ENCODE results near the gene OTOG.

The OTOG gene

GRCh38 chr11:17512101-17512500, 35.0 kb upstream of the OTOG start:
- no peak for DNase-seq

DNA sequence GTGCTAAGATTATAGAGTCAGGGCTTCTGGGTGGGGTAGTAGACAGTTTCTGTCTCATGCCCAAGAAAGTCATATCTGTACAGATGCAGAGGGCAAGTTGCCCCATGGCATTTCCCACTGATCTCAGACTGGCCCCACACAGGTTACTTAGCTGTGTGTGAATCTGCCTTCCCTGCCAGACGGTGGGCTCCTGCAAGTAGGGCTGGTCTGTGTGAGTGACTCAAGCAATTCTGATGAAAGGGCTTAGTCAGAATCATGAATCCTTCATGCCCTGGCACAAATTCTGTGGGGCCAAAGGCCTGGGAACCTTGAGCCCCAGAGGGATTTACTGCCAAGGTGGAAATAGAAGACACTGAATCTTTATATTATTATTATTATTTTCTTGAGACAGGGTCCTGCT, 33.2 kb upstream of the OTOG start:
- H3K4me2 ChIP-seq (ENCODE audit: low read depth, low read length) = no peak overlapping the region
- H3K9me2 ChIP-seq (replicated peaks; ENCODE audit: insufficient read depth, low read length) = no peaks in the 10 kb centered on the region
- DNase-seq = no peak
- H2AFZ ChIP-seq (ENCODE audit: low read length) = no peak overlapping the region
- no peaks in the 10 kb centered on the region for H3K36me3 ChIP-seq (replicated peaks; ENCODE audit: insufficient read depth, low read length)
- no peaks in the 10 kb centered on the region for H3K27me3 ChIP-seq (replicated peaks; ENCODE audit: insufficient read depth, low read length)
- no peaks in the 10 kb centered on the region for H3K9me3 ChIP-seq (replicated peaks; ENCODE audit: insufficient read depth, low read length)
- no peaks in the 10 kb centered on the region for H4K20me1 ChIP-seq (ENCODE audit: insufficient read depth, low read length)
- no peaks in the 10 kb centered on the region for H3F3A ChIP-seq (ENCODE audit: insufficient read depth, low read length)
- TF ChIP-seq EZH2phosphoT487 (IDR thresholded peaks at IDR 0.05; ENCODE audit: low read length) = no peak
- TF ChIP-seq, protein P1, sequence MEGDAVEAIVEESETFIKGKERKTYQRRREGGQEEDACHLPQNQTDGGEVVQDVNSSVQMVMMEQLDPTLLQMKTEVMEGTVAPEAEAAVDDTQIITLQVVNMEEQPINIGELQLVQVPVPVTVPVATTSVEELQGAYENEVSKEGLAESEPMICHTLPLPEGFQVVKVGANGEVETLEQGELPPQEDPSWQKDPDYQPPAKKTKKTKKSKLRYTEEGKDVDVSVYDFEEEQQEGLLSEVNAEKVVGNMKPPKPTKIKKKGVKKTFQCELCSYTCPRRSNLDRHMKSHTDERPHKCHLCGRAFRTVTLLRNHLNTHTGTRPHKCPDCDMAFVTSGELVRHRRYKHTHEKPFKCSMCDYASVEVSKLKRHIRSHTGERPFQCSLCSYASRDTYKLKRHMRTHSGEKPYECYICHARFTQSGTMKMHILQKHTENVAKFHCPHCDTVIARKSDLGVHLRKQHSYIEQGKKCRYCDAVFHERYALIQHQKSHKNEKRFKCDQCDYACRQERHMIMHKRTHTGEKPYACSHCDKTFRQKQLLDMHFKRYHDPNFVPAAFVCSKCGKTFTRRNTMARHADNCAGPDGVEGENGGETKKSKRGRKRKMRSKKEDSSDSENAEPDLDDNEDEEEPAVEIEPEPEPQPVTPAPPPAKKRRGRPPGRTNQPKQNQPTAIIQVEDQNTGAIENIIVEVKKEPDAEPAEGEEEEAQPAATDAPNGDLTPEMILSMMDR (IDR thresholded peaks at IDR 0.05; ENCODE audit: low read length) = no peak
- no peak for TF ChIP-seq EZH2 (optimal IDR thresholded peaks at IDR 0.05; ENCODE audit: low read depth, low read length)
- no peaks in the 10 kb centered on the region for H3K79me2 ChIP-seq (ENCODE audit: low read length)
- no peak overlapping the region for H3K9ac ChIP-seq (ENCODE audit: low read length)
- H3K27ac ChIP-seq (ENCODE audit: low read length) = no peak overlapping the region
- no peak overlapping the region for H3K4me3 ChIP-seq (ENCODE audit: low read length)
- H3K4me1 ChIP-seq (ENCODE audit: low read length) = peaks cover 4% of the 10 kb centered on the region

More at GRCh38 chr11:17512101-17512500, 35.0 kb upstream of the OTOG start:
- Histone ChIP-seq H3K79me2 (ENCODE audit: low read length) (no peaks in the 10 kb centered on the region), H3K36me3 (replicated peaks; ENCODE audit: insufficient read depth, low read length) (no peaks in the 10 kb centered on the region), H3K9ac (ENCODE audit: low read length) (no peak overlapping the region), H3F3A (ENCODE audit: insufficient read depth, low read length) (no peaks in the 10 kb centered on the region), H3K27ac (ENCODE audit: low read length) (no peak overlapping the region), H3K9me3 (replicated peaks; ENCODE audit: insufficient read depth, low read length) (no peaks in the 10 kb centered on the region), H3K4me1 (ENCODE audit: low read length) (peaks cover 4% of the 10 kb centered on the region), H3K4me3 (ENCODE audit: low read length) (no peak overlapping the region), H3K4me2 (ENCODE audit: low read depth, low read length) (no peak overlapping the region), H4K20me1 (ENCODE audit: insufficient read depth, low read length) (no peaks in the 10 kb centered on the region), H2AFZ (ENCODE audit: low read length) (no peak overlapping the region), H3K27me3 (replicated peaks; ENCODE audit: insufficient read depth, low read length) (no peaks in the 10 kb centered on the region), H3K9me2 (replicated peaks; ENCODE audit: insufficient read depth, low read length) (no peaks in the 10 kb centered on the region)
- TF ChIP-seq, protein P1 (IDR thresholded peaks at IDR 0.05; ENCODE audit: low read length) = no peak
- TF ChIP-seq EZH2phosphoT487 (IDR thresholded peaks at IDR 0.05; ENCODE audit: low read length) = no peak
- TF ChIP-seq EZH2 (optimal IDR thresholded peaks at IDR 0.05; ENCODE audit: low read depth, low read length) = no peak

DNA sequence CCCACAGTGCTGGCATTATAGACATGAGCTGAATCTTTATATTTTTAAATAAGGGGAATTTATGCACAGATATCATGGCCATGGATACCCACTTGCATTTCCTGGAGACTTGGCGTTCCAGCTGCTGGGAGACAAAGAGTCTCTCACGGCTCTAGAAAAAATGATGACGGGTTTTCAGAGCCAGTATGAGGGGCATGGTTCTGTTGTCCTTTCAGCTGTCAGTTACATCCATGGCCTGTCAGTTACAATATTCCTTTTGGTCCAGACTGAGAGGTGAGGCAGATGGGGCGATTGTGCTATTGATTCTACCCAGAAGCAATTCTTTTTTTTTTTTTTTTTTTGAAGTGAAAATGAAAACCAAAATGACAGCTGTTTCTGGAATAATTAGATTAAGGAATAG, 32.6 kb upstream of the OTOG start:
- no peak overlapping the region for H3K27ac ChIP-seq (ENCODE audit: low read length)
- H3K27me3 ChIP-seq (replicated peaks; ENCODE audit: insufficient read depth, low read length) = no peaks in the 10 kb centered on the region
- H3K4me1 ChIP-seq (ENCODE audit: low read length) = peaks cover 4% of the 10 kb centered on the region
- no peaks in the 10 kb centered on the region for H3K79me2 ChIP-seq (ENCODE audit: low read length)
- no peak for DNase-seq
- H2AFZ ChIP-seq (ENCODE audit: low read length) = no peak overlapping the region
- TF ChIP-seq, protein P1 (IDR thresholded peaks at IDR 0.05; ENCODE audit: low read length) = no peak
- TF ChIP-seq EZH2 (optimal IDR thresholded peaks at IDR 0.05; ENCODE audit: low read depth, low read length) = no peak
- no peak for TF ChIP-seq EZH2phosphoT487 (IDR thresholded peaks at IDR 0.05; ENCODE audit: low read length)
- H3K4me2 ChIP-seq (ENCODE audit: low read depth, low read length) = no peak overlapping the region
- no peaks in the 10 kb centered on the region for H3K9me3 ChIP-seq (replicated peaks; ENCODE audit: insufficient read depth, low read length)
- no peak overlapping the region for H3K4me3 ChIP-seq (ENCODE audit: low read length)
- H4K20me1 ChIP-seq (ENCODE audit: insufficient read depth, low read length) = no peaks in the 10 kb centered on the region
- H3K9me2 ChIP-seq (replicated peaks; ENCODE audit: insufficient read depth, low read length) = no peaks in the 10 kb centered on the region
- H3K9ac ChIP-seq (ENCODE audit: low read length) = no peak overlapping the region
- no peaks in the 10 kb centered on the region for H3K36me3 ChIP-seq (replicated peaks; ENCODE audit: insufficient read depth, low read length)
- no peaks in the 10 kb centered on the region for H3F3A ChIP-seq (ENCODE audit: insufficient read depth, low read length)
